ENCODE measurements around the gene SLC13A4. TPM values are rescaled to one million over a fixed set of nuclear protein-coding genes. Genes with fewer than 3 reads are reported as not detected.

SLC13A4 gene
- total RNA-seq, 4 donors from 2014 or later, result not detected

GRCh38 chr7:135729230-135729629, 1.2 kb upstream of the SLC13A4 start:
- Histone ChIP-seq H3K27me3 (no peaks in the 10 kb centered on the region), H3K36me3 (no peaks in the 10 kb centered on the region), H3K4me3 (no peak overlapping the region), H3K9me3 (no peaks in the 10 kb centered on the region), H3K27ac (no peak overlapping the region), H3K4me1 (no peaks in the 10 kb centered on the region)
- DNase-seq, result no peak
- TF ChIP-seq CTCF (IDR thresholded peaks at IDR 0.05) (no peak), POLR2A (IDR thresholded peaks at IDR 0.05) (no peak)

GRCh38 chr7:135726911-135727673, 894 bp downstream of the SLC13A4 start:
- DNase-seq, result peak in 1 of 3 donors; percentile 32
- Histone ChIP-seq H3K4me1 (no peaks in the 10 kb centered on the region), H3K27ac (no peak overlapping the region), H3K4me3 (no peak overlapping the region), H3K36me3 (no peaks in the 10 kb centered on the region), H3K27me3 (no peaks in the 10 kb centered on the region), H3K9me3 (no peaks in the 10 kb centered on the region)
- no peak for TF ChIP-seq POLR2A (IDR thresholded peaks at IDR 0.05)
- no peak for TF ChIP-seq CTCF (IDR thresholded peaks at IDR 0.05)

GRCh38 chr7:135726276-135726788, 1.7 kb downstream of the SLC13A4 start:
- Histone ChIP-seq H3K36me3 (no peaks in the 10 kb centered on the region), H3K27me3 (no peaks in the 10 kb centered on the region), H3K4me1 (no peaks in the 10 kb centered on the region), H3K4me3 (no peak overlapping the region), H3K27ac (no peak overlapping the region), H3K9me3 (no peaks in the 10 kb centered on the region)
- TF ChIP-seq POLR2A (IDR thresholded peaks at IDR 0.05), result no peak
- TF ChIP-seq CTCF (IDR thresholded peaks at IDR 0.05), result no peak
- peak in 1 of 3 donors; percentile 13 for DNase-seq

GRCh38 chr7:135723411-135723810, 4.6 kb downstream of the SLC13A4 start:
- Histone ChIP-seq H3K9me3 (no peaks in the 10 kb centered on the region), H3K27ac (no peak overlapping the region), H3K36me3 (no peaks in the 10 kb centered on the region), H3K27me3 (no peaks in the 10 kb centered on the region), H3K4me3 (no peak overlapping the region), H3K4me1 (no peaks in the 10 kb centered on the region)
- peak in 1 of 3 donors; percentile 3 for DNase-seq
- no peak for TF ChIP-seq CTCF (IDR thresholded peaks at IDR 0.05)
- no peak for TF ChIP-seq POLR2A (IDR thresholded peaks at IDR 0.05)

GRCh38 chr7:135721198-135721820, 6.7 kb downstream of the SLC13A4 start:
- TF ChIP-seq POLR2A (IDR thresholded peaks at IDR 0.05), result no peak
- TF ChIP-seq CTCF (IDR thresholded peaks at IDR 0.05), result no peak
- Histone ChIP-seq H3K36me3 (no peaks in the 10 kb centered on the region), H3K27me3 (no peaks in the 10 kb centered on the region), H3K4me3 (no peak overlapping the region), H3K27ac (no peak overlapping the region), H3K9me3 (no peaks in the 10 kb centered on the region), H3K4me1 (no peaks in the 10 kb centered on the region)
- DNase-seq, result peak in 1 of 3 donors; percentile 30
